Coronary artery (tissue), 2 donors: Measurements from ENCODE around the gene HS6ST3.

Experiments used
- DNase-seq: peaks from one replicate; pipeline ENCODE4 v3.0.0-alpha.2; 2017; ENCODE audit warnings: low spot score
- H3K27ac ChIP-seq, 2 donors: fragments of 200-600 bp; sonication (generic); one replicate each; pipeline ENCODE4 v1.5.1; 2016 to 2019
- H3K4me3 ChIP-seq: fragments of 200-600 bp; sonication (generic); 2 replicates; pipeline ENCODE4 v1.5.1; 2016; ENCODE audit warnings: mild to moderate bottlenecking, moderate library complexity
- CTCF ChIP-seq: fragments of 200-600 bp; sonication (generic); IDR thresholded peaks from one replicate; pipeline ENCODE4 v1.5.1; 2019; ENCODE audit warnings: antibody characterized with exemption

The HS6ST3 gene

DNA sequence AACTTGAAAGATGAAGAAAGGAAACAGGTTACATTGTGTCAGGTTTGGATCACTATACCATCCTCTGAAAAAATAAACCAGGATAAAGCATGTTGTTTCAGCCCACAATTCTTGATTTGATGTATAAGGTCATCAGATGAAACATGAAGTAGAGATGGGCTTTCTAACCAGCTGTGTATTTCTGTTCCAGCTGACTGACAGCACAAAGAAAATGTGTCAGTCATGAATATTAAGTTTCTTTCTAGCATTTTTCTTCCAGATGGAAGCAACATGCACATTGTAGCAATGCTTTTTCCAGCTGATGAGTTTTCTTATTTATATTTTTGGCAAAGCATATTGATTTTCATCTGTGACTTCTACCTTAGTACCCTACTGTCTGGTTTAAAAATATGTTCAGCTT is 704.8 kb downstream of the HS6ST3 start:
- DNase-seq: no peak
- no peak overlapping the region for H3K4me3 ChIP-seq
- no peak for TF ChIP-seq CTCF
- no peak overlapping the region for H3K27ac ChIP-seq

DNA sequence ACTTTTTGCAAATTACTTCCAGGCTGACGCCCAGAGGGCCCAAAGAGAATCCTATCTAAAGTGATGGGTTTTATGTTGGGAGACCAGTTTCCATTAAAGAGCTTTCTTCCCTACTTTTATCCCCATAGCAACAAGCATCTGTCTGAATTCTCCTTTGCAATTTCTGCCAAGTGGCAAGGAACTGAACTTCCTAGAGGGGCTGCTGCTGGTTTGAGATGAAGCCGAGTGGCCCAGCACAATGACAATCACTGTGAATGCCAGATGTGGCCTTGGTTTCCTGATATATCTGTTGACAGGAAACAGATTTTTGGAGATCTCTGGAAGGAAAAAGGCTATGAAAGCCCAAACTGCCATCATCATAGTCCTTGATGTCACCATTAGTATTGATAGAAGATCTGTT is 705.8 kb downstream of the HS6ST3 start:
- no peak overlapping the region for H3K27ac ChIP-seq
- TF ChIP-seq CTCF: no peak
- H3K4me3 ChIP-seq: no peak overlapping the region
- no peak for DNase-seq

DNA sequence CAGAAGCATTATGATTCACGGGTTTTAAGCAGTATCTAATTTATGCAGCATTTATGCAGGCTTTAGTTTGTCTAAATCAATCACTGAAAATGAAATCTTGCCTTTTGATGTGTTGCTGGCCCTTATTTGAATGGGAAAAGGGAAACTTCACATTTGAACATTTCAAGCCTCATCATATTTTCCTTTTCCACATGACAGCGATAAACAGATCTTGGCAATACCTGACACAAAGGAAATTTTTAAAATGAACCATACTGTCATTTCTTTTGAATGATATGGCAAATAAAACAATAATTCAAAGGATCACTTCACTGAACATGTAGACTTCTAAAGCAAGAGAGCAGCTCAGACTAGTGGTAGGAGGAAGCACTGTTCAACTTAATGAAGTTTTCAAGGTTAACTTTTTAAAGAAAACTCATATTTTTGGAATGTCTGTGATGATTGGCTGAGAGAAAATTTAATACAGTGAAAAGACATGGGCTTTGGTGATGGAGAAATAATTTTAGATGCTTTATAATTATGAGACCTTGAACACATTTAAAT is 706.3 kb downstream of the HS6ST3 start:
- TF ChIP-seq CTCF: no peak
- Histone ChIP-seq H3K27ac (no peak overlapping the region), H3K4me3 (no peak overlapping the region)
- DNase-seq: no peak

GRCh38 chr13:96797136-96797535 is 707.2 kb downstream of the HS6ST3 start:
- no peak overlapping the region for H3K27ac ChIP-seq
- TF ChIP-seq CTCF: no peak
- H3K4me3 ChIP-seq: no peak overlapping the region
- DNase-seq: no peak

GRCh38 chr13:96803456-96804100 is 713.7 kb downstream of the HS6ST3 start:
- no peak for TF ChIP-seq CTCF
- no peak for DNase-seq
- Histone ChIP-seq H3K27ac (no peak overlapping the region), H3K4me3 (no peak overlapping the region)

DNA sequence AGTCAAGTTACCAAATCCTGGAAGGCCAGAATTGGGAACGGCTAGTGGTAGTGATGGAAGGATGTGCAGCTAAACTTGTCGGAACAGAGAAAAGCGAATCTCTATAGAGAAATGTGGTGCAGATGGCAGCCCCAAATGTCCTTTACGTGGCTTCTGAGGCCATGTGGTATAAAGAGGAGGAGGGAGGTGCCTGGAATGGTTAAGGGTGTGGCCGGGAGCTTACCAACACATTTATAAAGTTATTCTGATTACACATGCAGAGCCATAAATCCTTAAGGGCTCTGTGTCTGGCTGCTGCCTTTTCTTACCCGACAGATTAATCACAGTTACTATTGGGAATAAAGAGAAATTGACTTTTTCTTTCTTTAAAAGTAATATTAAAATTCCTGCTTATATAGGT is 714.3 kb downstream of the HS6ST3 start:
- H3K4me3 ChIP-seq: no peak overlapping the region
- no peak overlapping the region for H3K27ac ChIP-seq
- no peak for TF ChIP-seq CTCF
- DNase-seq: no peak

DNA sequence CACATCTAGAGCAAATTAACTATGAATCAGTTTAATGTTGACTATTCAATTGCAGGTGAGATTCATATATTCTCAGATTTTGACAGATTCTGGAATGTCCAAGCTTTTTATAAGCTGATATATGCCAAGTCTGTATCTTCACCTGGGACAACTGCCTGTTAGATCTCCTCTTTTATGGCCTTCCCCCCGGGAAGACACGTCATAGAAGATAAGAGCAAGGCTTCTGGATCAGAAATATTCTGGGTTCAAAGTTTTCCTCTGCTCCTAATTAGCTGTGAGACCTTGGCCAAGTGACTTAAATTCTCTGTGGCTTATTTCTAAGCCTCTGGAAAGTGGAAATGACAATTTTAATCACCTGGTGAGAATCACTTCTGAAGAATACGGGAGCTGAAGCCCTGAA is 716.8 kb downstream of the HS6ST3 start:
- Histone ChIP-seq H3K4me3 (no peak overlapping the region), H3K27ac (no peak overlapping the region)
- DNase-seq: no peak
- TF ChIP-seq CTCF: no peak
